Endothelial cell (in vitro differentiated cells): Measurements from ENCODE around the gene PROB1. TPM values are rescaled to one million over a fixed set of nuclear protein-coding genes. Genes with fewer than 3 reads are reported as not detected.

Experiments used
- DNase-seq: peaks from one replicate; pipeline ENCODE4 v3.0.0; 2021; ENCODE audit warnings: low spot score
- H3K27ac Mint-ChIP-seq: one replicate; pipeline ENCODE4 v1.8.0; 2021; ENCODE audit warnings: mixed read lengths, inconsistent platforms; ENCODE audit not compliant: unreplicated experiment
- H3K27me3 Mint-ChIP-seq: one replicate; pipeline ENCODE4 v1.8.0; 2021; ENCODE audit warnings: mild to moderate bottlenecking, moderate library complexity, mixed read lengths, inconsistent platforms; ENCODE audit not compliant: unreplicated experiment
- H3K36me3 Mint-ChIP-seq: one replicate; pipeline ENCODE4 v1.8.0; 2021; ENCODE audit warnings: mild to moderate bottlenecking, low read depth, mixed read lengths, inconsistent platforms; ENCODE audit not compliant: unreplicated experiment
- H3K4me1 Mint-ChIP-seq: one replicate; pipeline ENCODE4 v1.8.0; 2021; ENCODE audit warnings: mild to moderate bottlenecking, mixed read lengths, inconsistent platforms; ENCODE audit not compliant: unreplicated experiment
- H3K4me3 Mint-ChIP-seq: one replicate; pipeline ENCODE4 v1.8.0; 2021; ENCODE audit warnings: mild to moderate bottlenecking, mixed read lengths, inconsistent platforms; ENCODE audit not compliant: unreplicated experiment
- H3K9me3 Mint-ChIP-seq: one replicate; pipeline ENCODE4 v1.8.0; 2021; ENCODE audit warnings: mixed read lengths, inconsistent platforms; ENCODE audit not compliant: unreplicated experiment
- total RNA-seq: library from RNA; stranded (reverse); fragmentation: NEBNext Ultra II Directional; extraction: Animal tissue kit (Norgen Biotek cat#: 25700); gene quantifications from one replicate; pipeline ENCODE4 v1.2.1, GENCODE V29; 2021; ENCODE audit not compliant: unreplicated experiment
- TF ChIP-seq, protein P1 (sequence below): fragments of 200-600 bp; sonication (generic); IDR thresholded peaks from one replicate; pipeline ENCODE4 v1.5.0; 2021; ENCODE audit warnings: antibody characterized with exemption; ENCODE audit not compliant: unreplicated experiment

Gene PROB1
- total RNA-seq, 1 donor from 2014 or later = 7.3 TPM

DNA sequence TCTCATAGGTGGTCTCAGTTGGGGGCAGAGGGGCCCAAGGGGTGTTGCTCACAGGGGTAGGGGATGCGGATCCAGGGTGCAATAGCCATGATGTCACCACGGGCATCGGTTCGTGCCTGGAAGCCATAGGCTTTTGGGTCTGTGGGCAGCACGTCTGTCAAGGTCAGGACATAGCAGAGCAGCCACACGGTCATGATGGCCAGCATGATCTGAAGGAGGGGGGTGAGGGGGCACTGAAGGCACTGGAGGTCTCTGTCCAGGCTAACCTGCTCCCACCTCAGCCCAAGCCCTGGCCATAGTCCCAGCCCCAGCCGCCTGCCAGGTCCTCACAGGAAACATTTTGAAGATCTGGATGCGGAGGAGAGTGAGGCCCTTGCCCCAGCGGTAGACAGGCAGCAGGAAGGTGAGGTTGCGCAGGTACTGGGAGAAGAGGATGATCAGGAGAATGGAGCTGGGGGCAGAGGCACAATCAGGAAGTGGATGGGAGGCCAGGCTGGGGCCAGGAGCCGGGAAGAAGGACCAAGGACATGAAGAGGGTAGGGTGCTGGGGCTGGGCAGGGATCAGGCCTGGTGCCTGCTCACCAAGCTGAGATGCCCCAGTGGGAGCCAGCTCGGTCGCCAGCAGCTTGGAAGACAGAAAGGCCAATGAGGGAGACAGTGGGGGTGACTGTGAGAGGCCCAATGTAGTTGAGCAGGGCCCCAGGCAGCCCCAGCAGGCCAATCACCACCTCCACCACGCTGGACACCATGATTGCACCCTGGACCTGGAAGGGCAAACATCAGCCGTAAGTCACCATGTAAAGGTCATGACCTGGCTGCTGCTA, 15.1 kb downstream of the PROB1 start:
- TF ChIP-seq, protein P1, sequence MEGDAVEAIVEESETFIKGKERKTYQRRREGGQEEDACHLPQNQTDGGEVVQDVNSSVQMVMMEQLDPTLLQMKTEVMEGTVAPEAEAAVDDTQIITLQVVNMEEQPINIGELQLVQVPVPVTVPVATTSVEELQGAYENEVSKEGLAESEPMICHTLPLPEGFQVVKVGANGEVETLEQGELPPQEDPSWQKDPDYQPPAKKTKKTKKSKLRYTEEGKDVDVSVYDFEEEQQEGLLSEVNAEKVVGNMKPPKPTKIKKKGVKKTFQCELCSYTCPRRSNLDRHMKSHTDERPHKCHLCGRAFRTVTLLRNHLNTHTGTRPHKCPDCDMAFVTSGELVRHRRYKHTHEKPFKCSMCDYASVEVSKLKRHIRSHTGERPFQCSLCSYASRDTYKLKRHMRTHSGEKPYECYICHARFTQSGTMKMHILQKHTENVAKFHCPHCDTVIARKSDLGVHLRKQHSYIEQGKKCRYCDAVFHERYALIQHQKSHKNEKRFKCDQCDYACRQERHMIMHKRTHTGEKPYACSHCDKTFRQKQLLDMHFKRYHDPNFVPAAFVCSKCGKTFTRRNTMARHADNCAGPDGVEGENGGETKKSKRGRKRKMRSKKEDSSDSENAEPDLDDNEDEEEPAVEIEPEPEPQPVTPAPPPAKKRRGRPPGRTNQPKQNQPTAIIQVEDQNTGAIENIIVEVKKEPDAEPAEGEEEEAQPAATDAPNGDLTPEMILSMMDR = no peak

DNA sequence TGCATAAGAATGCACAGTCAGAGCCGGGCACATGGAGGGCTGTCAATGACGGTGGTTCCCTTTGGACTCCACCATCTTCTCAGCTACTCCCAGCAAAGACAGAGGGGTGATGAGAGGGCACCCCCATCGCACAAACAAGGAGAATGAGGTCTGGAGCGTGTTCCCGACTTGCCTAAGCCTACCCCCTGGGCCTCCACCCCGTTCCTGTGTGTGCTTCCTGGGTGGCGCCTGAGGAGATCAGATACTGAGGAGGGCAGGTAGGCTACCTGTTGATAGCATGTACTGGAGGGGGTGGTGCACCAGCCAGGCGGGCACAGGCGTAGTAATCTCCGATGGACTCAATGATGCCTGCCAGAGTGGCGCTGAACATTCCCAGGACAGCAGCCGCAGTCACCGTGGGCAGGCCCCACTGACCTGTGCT, 16.0 kb downstream of the PROB1 start:
- TF ChIP-seq, protein P1 = no peak

More for the DNA sequence above, 15.1 kb downstream of the PROB1 start:
- Mint-ChIP-seq H3K36me3 (peaks cover 9% of the 10 kb centered on the region), H3K27me3 (peaks cover 6% of the 10 kb centered on the region), H3K27ac (no peak overlapping the region), H3K4me3 (no peak overlapping the region), H3K4me1 (peaks cover 12% of the 10 kb centered on the region), H3K9me3 (no peaks in the 10 kb centered on the region)
- DNase-seq = no peak

DNA sequence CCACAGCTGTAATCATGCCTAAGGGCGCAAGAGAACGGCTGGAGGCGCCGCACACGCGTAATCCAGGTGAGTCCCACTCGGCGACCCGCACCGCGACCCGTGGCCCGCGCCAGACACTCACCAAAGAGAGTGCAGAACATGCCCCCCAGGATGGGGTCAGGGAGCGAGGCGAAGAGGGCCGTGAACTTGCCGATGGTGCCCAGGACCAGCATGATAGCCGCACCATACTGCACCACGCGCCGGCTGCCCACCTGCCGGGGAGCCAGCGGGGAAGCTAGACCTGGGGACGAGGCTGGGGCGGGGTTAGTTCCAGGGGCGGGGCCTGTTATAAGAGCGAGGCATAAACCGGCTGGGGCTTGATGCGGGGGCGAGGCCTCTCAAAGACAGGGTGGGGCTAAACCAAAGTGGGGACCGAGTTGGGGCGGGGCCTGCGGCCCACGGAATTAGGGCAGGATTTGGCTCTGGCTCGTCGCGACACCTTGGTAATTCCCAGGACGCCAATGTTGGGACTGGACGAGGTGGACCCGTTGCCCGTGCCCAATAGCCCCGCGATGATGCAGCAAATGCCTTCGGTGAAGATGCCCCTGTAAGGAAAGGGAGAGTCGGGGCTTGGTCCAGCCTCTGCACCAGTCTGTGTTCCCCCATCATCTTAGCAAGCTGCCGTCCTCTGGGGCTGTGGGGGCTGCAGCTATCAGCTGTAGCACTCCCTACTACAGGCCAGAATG, 16.6 kb downstream of the PROB1 start:
- TF ChIP-seq, protein P1 = no peak
- Mint-ChIP-seq H3K27ac (no peak overlapping the region), H3K9me3 (no peaks in the 10 kb centered on the region), H3K27me3 (peaks cover 11% of the 10 kb centered on the region), H3K36me3 (peaks cover 17% of the 10 kb centered on the region), H3K4me1 (peaks cover 12% of the 10 kb centered on the region), H3K4me3 (no peak overlapping the region)
- no peak for DNase-seq

More for the DNA sequence above, 16.0 kb downstream of the PROB1 start:
- Mint-ChIP-seq H3K4me1 (peaks cover 9% of the 10 kb centered on the region), H3K27me3 (peaks cover 8% of the 10 kb centered on the region), H3K9me3 (no peaks in the 10 kb centered on the region), H3K4me3 (no peak overlapping the region), H3K36me3 (peaks cover 10% of the 10 kb centered on the region), H3K27ac (no peak overlapping the region)
- no peak for DNase-seq

DNA sequence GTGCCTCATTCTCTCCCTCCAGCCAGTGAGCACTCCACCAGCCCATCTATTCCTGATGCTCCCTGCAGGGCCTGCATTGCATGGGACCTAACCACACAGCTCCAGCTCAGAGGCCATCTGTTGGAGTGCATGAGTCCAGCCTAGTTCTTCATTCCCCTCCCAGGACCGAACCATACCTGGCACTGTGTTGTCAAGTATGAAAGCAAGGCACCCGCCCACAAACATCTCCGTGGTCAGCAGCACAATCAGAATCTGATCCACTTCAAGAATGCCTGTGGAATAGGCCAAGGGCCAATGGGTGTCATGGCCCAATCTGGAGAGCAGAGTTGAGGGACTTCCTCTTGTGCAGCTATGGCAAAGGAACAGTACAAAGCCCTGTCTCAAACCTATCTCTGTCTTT, 17.7 kb downstream of the PROB1 start:
- no peak overlapping the region for H3K27ac Mint-ChIP-seq
- DNase-seq = no peak
- peaks cover 11% of the 10 kb centered on the region for H3K27me3 Mint-ChIP-seq
- no peak overlapping the region for H3K4me3 Mint-ChIP-seq
- no peaks in the 10 kb centered on the region for H3K9me3 Mint-ChIP-seq
- peaks cover 18% of the 10 kb centered on the region for H3K36me3 Mint-ChIP-seq
- TF ChIP-seq, protein P1 = no peak
- peaks cover 12% of the 10 kb centered on the region for H3K4me1 Mint-ChIP-seq

DNA sequence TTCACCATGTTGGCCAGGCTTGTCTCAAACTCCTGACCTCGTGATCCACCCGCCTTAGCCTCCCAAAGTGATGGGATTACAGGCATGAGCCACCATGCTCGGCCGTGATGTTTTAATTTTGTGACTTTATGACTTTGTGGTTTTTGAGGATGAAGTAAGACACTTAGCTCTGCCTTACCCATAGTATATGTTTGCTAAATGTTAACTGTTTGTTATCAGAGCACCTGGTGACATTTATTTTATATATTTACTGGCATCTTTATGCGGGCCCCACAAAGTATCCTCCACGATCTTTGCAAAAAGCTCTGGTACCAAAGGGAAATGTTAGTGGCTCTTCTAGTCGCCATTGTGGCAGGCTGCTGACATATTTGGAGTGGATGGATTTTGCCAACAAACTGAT, 18.5 kb downstream of the PROB1 start:
- Mint-ChIP-seq H3K27me3 (peaks cover 11% of the 10 kb centered on the region), H3K4me3 (no peak overlapping the region), H3K4me1 (peaks cover 12% of the 10 kb centered on the region), H3K27ac (peak overlapping the region; percentile 7), H3K36me3 (peaks cover 24% of the 10 kb centered on the region), H3K9me3 (no peaks in the 10 kb centered on the region)
- TF ChIP-seq, protein P1 = no peak
- DNase-seq = no peak
